Peyer's patch (tissue), 4 donors: ENCODE results near the gene OXNAD1.

Experiments
- CTCF ChIP-seq, 6 experiments: fragments of 450-650 bp in 4 of 6; fragments of 200-600 bp in 2 of 6; sonication (generic) in 1 of 6; IDR thresholded peaks; one replicate each; pipeline ENCODE4 v1.5.1; 2017 to 2019; ENCODE audit warnings: antibody characterized with exemption in 6 of 6, mild to moderate bottlenecking in 3 of 6, moderate library complexity in 1 of 6
- POLR2A ChIP-seq, 2 donors: fragments of 450-650 bp; IDR thresholded peaks; one replicate each; pipeline ENCODE4 v1.5.1; 2017; ENCODE audit warnings: antibody characterized with exemption in 2 of 2, mild to moderate bottlenecking in 2 of 2, moderate library complexity in 2 of 2

- TF ChIP-seq CTCF (IDR thresholded peaks at IDR 0.05) (no peak), POLR2A (IDR thresholded peaks at IDR 0.05) (no peak)
Measured at GRCh38 chr3:16279010-16279801, 14.2 kb downstream of the OXNAD1 start.
